Measurements from ENCODE around the gene PBXIP1. TPM values are rescaled to one million over a fixed set of nuclear protein-coding genes. Genes with fewer than 3 reads are reported as not detected.
A peak's percentile ranks its signal among the peaks of the same experiment; 100 is the strongest.

Gene PBXIP1
- total and polyA plus RNA-seq, 4 donors: 95.3 to 169 (median 112) TPM

DNA sequence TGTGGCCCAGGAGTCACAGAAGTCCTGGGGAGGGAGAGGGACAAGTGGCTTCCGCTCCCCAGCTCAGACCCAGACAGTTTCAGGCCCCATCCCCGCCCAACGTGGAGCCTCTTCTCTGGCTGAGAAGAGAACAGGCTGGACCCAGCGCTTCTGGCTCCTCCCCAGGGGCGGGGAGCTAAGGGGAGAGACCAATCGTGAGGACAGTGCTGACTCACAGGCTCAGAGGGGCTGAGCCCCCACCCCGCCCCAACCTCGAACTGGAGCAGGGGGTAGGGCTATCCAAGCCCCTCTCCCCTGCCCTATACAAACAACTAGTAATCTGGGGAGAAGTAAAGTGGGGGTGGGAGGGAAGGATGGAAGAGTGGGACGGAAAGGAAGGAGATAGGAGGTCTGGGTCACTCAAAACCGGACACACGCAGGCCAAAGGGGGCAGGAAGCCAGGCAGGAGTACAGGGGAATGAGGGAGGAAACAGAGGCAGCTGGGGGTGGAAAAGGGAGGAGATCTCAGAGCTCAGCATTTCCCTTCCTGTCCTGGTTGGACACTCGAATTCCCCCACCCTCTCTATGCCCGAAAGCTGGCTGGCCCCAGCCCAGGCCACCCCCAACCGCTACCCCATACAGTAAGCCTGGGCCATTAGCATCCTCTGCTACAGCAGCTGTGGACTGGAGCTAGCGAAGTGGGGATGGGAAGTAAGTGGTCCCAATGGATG is 14.9 kb upstream of the PBXIP1 start, which contains the start of gene SHC1:
Gene SHC1 (minus strand): TSS at position 117 of the 710 bp plus-strand sequence. CDS start 221 bp downstream, outside the sequence.
- Histone ChIP-seq H3K27me3 (ENCODE audit: control insufficient read depth in 1 of 2, insufficient read depth in 2 of 2, low read length in 1 of 2) (no peaks in the 10 kb centered on the region), H3K36me3 (ENCODE audit: control insufficient read depth in 1 of 2, insufficient read depth in 2 of 2, low read length in 1 of 2) (peaks cover 0 to 5% of the 10 kb centered on the region in 2 donors), H3K9me3 (ENCODE audit: control insufficient read depth, low read length) (no peaks in the 10 kb centered on the region), H3K27ac (ENCODE audit: low read depth in 1 of 2, low read length in 2 of 2) (peak within 1 kb of the TSS; percentile 72 to 98), H3K4me1 (ENCODE audit: control insufficient read depth in 1 of 2, insufficient read depth in 2 of 2, low read length in 2 of 2) (no peaks in the 10 kb centered on the region), H3K4me3 (ENCODE audit: low read length in 2 of 2) (peak within 1 kb of the TSS in 1 of 2 donors; percentile 46)
- intact Hi-C loops (cut with DNase I): loop anchor here in 1 of 2 donors (10.0 kb wide), 1 partner anchor 1176 kb away; no protein-coding TSS in a partner anchor
- WGBS, 2 donors: 6 to 7% methylated on average over 15 of the region's 15 CpGs
- DNase-seq (peak; percentile 96 to 98), ATAC-seq (ENCODE audit: low FRiP score) (peak; percentile 75)

DNA sequence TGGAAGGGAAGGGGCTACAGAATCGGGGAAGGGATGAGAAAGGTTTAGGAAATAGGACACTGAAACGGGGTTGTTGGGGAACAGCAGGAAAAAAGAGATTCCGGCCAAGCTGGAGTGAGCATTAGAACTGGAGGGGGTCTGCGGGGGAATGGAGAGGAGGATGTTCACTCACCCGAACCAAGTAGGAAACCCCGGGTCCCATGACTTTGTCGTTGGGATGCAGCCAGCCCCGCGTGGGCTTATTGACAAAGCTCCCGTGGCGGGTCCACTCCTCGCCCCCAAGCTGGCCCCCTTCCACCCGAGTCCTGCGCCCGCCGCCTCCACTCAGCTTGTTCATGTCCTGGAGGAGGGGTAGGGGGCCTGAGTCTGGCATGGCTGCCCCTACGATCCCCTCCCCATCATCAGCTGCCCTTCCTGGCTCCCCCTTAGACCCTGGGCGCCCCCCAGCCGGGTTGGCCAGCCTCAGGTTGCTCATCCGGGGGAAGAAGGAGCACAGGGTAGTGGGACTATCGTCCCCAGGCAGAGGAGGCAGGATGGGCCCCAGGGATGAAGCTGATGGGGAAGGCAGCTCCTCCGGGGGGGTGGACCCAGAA is 14.1 kb upstream of the PBXIP1 start:
- ATAC-seq (ENCODE audit: low FRiP score) (no peak), DNase-seq (peak in 1 of 2 donors; percentile 84)
- Histone ChIP-seq H3K4me3 (ENCODE audit: low read length in 2 of 2) (peak overlapping the region in 1 of 2 donors; percentile 46), H3K27me3 (ENCODE audit: control insufficient read depth in 1 of 2, insufficient read depth in 2 of 2, low read length in 1 of 2) (no peaks in the 10 kb centered on the region), H3K9me3 (ENCODE audit: control insufficient read depth, low read length) (no peaks in the 10 kb centered on the region), H3K4me1 (ENCODE audit: control insufficient read depth in 1 of 2, insufficient read depth in 2 of 2, low read length in 2 of 2) (no peaks in the 10 kb centered on the region), H3K36me3 (ENCODE audit: control insufficient read depth in 1 of 2, insufficient read depth in 2 of 2, low read length in 1 of 2) (peaks cover 0 to 9% of the 10 kb centered on the region in 2 donors), H3K27ac (ENCODE audit: low read depth in 1 of 2, low read length in 2 of 2) (peak overlapping the region; percentile 42 to 53)
- 12 to 13% methylated on average over 18 to 22 of the region's 22 CpGs for WGBS, 2 donors
- intact Hi-C loops (cut with DNase I): loop anchor here in 1 of 2 donors (5.0 to 10.0 kb wide), 2 partner anchors 47 to 1175 kb away; no protein-coding TSS in a partner anchor

GRCh38 chr1:154969246-154969645 is 13.3 kb upstream of the PBXIP1 start:
- WGBS, 2 donors: 51 to 60% methylated on average over 5 of the region's 5 CpGs
- Histone ChIP-seq H3K4me3 (ENCODE audit: low read length in 2 of 2) (no peak overlapping the region), H3K27ac (ENCODE audit: low read depth in 1 of 2, low read length in 2 of 2) (peak overlapping the region in 1 of 2 donors; percentile 42), H3K4me1 (ENCODE audit: control insufficient read depth in 1 of 2, insufficient read depth in 2 of 2, low read length in 2 of 2) (no peaks in the 10 kb centered on the region), H3K27me3 (ENCODE audit: control insufficient read depth in 1 of 2, insufficient read depth in 2 of 2, low read length in 1 of 2) (no peaks in the 10 kb centered on the region), H3K9me3 (ENCODE audit: control insufficient read depth, low read length) (no peaks in the 10 kb centered on the region), H3K36me3 (ENCODE audit: control insufficient read depth in 1 of 2, insufficient read depth in 2 of 2, low read length in 1 of 2) (peaks cover 0 to 13% of the 10 kb centered on the region in 2 donors)
- ATAC-seq (ENCODE audit: low FRiP score) (no peak), DNase-seq (no peak)
- intact Hi-C loops (cut with DNase I): loop anchor here in 1 of 2 donors (5.0 kb wide), 1 partner anchor 48 kb away; no protein-coding TSS in a partner anchor

- intact Hi-C loops (cut with DNase I): loop anchor here in 1 of 2 donors (5.0 kb wide), 1 partner anchor 49 kb away; no protein-coding TSS in a partner anchor
- no peaks in the 10 kb centered on the region for H3K27me3 ChIP-seq (ENCODE audit: control insufficient read depth in 1 of 2, insufficient read depth in 2 of 2, low read length in 1 of 2)
- H3K27ac ChIP-seq (ENCODE audit: low read depth in 1 of 2, low read length in 2 of 2): peak overlapping the region in 1 of 2 donors; percentile 51
- 77 to 79% methylated on average over 3 of the region's 3 CpGs for WGBS, 2 donors
- DNase-seq: no peak
- H3K4me1 ChIP-seq (ENCODE audit: control insufficient read depth in 1 of 2, insufficient read depth in 2 of 2, low read length in 2 of 2): no peaks in the 10 kb centered on the region
- no peaks in the 10 kb centered on the region for H3K9me3 ChIP-seq (ENCODE audit: control insufficient read depth, low read length)
- no peak for ATAC-seq (ENCODE audit: low FRiP score)
- H3K36me3 ChIP-seq (ENCODE audit: control insufficient read depth in 1 of 2, insufficient read depth in 2 of 2, low read length in 1 of 2): peaks cover 0 to 13% of the 10 kb centered on the region in 2 donors
- H3K4me3 ChIP-seq (ENCODE audit: low read length in 2 of 2): no peak overlapping the region
Measured at GRCh38 chr1:154968731-154969130, 12.8 kb upstream of the PBXIP1 start.

DNA sequence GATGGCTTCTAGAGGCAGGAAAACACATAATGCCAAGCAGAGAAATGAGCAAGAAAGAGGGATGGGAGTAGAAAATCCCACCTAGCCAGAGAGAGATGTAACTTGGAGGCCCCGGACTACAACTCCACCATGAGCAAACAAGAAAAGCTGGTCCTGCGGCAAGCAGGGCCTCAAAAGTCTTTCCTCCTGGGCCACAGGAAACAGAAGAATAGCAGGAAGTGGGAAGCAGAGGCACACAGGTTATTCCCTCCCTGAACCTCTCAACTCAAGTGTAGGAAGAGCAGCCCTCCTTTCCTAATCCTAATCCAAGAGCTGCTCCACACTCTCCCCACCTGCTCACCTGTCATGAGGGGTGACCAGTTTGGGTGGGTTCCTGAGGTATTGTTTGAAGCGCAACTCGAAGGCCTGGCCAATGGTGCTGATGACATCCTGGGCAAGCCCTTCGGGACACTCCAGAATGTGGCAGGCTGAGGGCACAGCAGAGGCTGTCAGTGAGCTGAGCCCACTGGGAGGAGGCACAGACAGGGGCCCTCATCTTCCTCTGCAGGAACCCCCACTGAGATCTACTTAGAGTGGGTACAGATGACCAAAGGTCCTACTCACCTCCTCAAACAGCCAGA is 11.5 kb upstream of the PBXIP1 start:
- Histone ChIP-seq H3K27ac (ENCODE audit: low read depth in 1 of 2, low read length in 2 of 2) (no peak overlapping the region), H3K4me3 (ENCODE audit: low read length in 2 of 2) (no peak overlapping the region), H3K36me3 (ENCODE audit: control insufficient read depth in 1 of 2, insufficient read depth in 2 of 2, low read length in 1 of 2) (peaks cover 0 to 15% of the 10 kb centered on the region in 2 donors), H3K4me1 (ENCODE audit: control insufficient read depth in 1 of 2, insufficient read depth in 2 of 2, low read length in 2 of 2) (no peaks in the 10 kb centered on the region), H3K9me3 (ENCODE audit: control insufficient read depth, low read length) (no peaks in the 10 kb centered on the region), H3K27me3 (ENCODE audit: control insufficient read depth in 1 of 2, insufficient read depth in 2 of 2, low read length in 1 of 2) (no peaks in the 10 kb centered on the region)
- DNase-seq (no peak), ATAC-seq (ENCODE audit: low FRiP score) (no peak)
- intact Hi-C loops (cut with DNase I): loop anchor here in 1 of 2 donors (5.0 kb wide), 1 partner anchor 50 kb away; no protein-coding TSS in a partner anchor
- WGBS, 2 donors: 83 to 87% methylated on average over 5 of the region's 5 CpGs

- H3K4me1 ChIP-seq (ENCODE audit: control insufficient read depth in 1 of 2, insufficient read depth in 2 of 2, low read length in 2 of 2): no peaks in the 10 kb centered on the region
- H3K4me3 ChIP-seq (ENCODE audit: low read length in 2 of 2): no peak overlapping the region
- no peak overlapping the region for H3K27ac ChIP-seq (ENCODE audit: low read depth in 1 of 2, low read length in 2 of 2)
- ATAC-seq (ENCODE audit: low FRiP score) (no peak), DNase-seq (no peak)
- no peaks in the 10 kb centered on the region for H3K9me3 ChIP-seq (ENCODE audit: control insufficient read depth, low read length)
- no peaks in the 10 kb centered on the region for H3K27me3 ChIP-seq (ENCODE audit: control insufficient read depth in 1 of 2, insufficient read depth in 2 of 2, low read length in 1 of 2)
- WGBS, 2 donors: 81 to 85% methylated on average over 7 of the region's 7 CpGs
- peaks cover 0 to 15% of the 10 kb centered on the region in 2 donors for H3K36me3 ChIP-seq (ENCODE audit: control insufficient read depth in 1 of 2, insufficient read depth in 2 of 2, low read length in 1 of 2)
- intact Hi-C loops (cut with DNase I): loop anchor here in 1 of 2 donors (5.0 kb wide), 1 partner anchor 51 kb away; no protein-coding TSS in a partner anchor
Measured at GRCh38 chr1:154966111-154966510, 10.2 kb upstream of the PBXIP1 start.

DNA sequence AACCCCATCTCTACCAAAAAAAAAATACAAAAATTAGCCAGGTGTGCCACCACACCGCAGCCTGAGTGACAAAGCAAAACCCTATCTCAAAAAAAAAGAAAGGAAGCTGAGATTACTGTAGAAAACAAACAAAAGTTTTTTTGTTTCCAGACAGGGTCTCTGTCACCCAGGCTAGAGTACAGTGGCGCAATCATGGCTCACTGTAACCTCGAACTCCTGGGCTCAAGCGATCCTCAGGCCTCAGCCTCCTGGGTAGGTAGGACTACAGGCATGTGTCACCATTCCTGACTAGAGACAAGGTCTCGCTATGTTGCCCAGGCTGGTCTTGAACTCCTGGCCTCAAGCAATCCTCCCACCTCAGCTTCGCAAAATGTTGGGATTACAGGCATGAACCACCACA is 8.5 kb upstream of the PBXIP1 start:
- no peaks in the 10 kb centered on the region for H3K9me3 ChIP-seq (ENCODE audit: control insufficient read depth, low read length)
- ATAC-seq (ENCODE audit: low FRiP score) (no peak), DNase-seq (no peak)
- no peak overlapping the region for H3K27ac ChIP-seq (ENCODE audit: low read depth in 1 of 2, low read length in 2 of 2)
- 91 to 95% methylated on average over 6 of the region's 6 CpGs for WGBS, 2 donors
- intact Hi-C loops (cut with DNase I): no loop called here
- no peak overlapping the region for H3K4me3 ChIP-seq (ENCODE audit: low read length in 2 of 2)
- peaks cover 0 to 15% of the 10 kb centered on the region in 2 donors for H3K36me3 ChIP-seq (ENCODE audit: control insufficient read depth in 1 of 2, insufficient read depth in 2 of 2, low read length in 1 of 2)
- no peaks in the 10 kb centered on the region for H3K27me3 ChIP-seq (ENCODE audit: control insufficient read depth in 1 of 2, insufficient read depth in 2 of 2, low read length in 1 of 2)
- no peaks in the 10 kb centered on the region for H3K4me1 ChIP-seq (ENCODE audit: control insufficient read depth in 1 of 2, insufficient read depth in 2 of 2, low read length in 2 of 2)

- H3K4me1 ChIP-seq (ENCODE audit: control insufficient read depth in 1 of 2, insufficient read depth in 2 of 2, low read length in 2 of 2): no peaks in the 10 kb centered on the region
- H3K27me3 ChIP-seq (ENCODE audit: control insufficient read depth in 1 of 2, insufficient read depth in 2 of 2, low read length in 1 of 2): no peaks in the 10 kb centered on the region
- 73 to 74% methylated on average over 8 of the region's 8 CpGs for WGBS, 2 donors
- no peak for DNase-seq
- no peak for ATAC-seq (ENCODE audit: low FRiP score)
- H3K36me3 ChIP-seq (ENCODE audit: control insufficient read depth in 1 of 2, insufficient read depth in 2 of 2, low read length in 1 of 2): peaks cover 0 to 15% of the 10 kb centered on the region in 2 donors
- H3K9me3 ChIP-seq (ENCODE audit: control insufficient read depth, low read length): no peaks in the 10 kb centered on the region
- H3K4me3 ChIP-seq (ENCODE audit: low read length in 2 of 2): no peak overlapping the region
- no peak overlapping the region for H3K27ac ChIP-seq (ENCODE audit: low read depth in 1 of 2, low read length in 2 of 2)
- intact Hi-C loops (cut with DNase I): loop anchor here in 1 of 2 donors (2.0 kb wide), 1 partner anchor 35 kb away; no protein-coding TSS in a partner anchor
Measured at GRCh38 chr1:154963643-154964042, 7.7 kb upstream of the PBXIP1 start.

Data from aorta (tissue), 5 donors.